ENCODE data around the gene OR7A10. TPM values are rescaled to one million over a fixed set of nuclear protein-coding genes. Genes with fewer than 3 reads are reported as not detected.
"Not testable (repeated sequence)": the region's sequence is repeated elsewhere in the genome, so short reads cannot be mapped to it uniquely, and the experiment has no call there.

The OR7A10 gene
- total RNA-seq, 4 donors from 2014 or later, result not detected

- no peak for DNase-seq (ENCODE audit: low spot score in 2 of 2)
- no peak overlapping the region for H3K4me3 ChIP-seq (ENCODE audit: low read depth, poor library complexity, severe bottlenecking)
- intact Hi-C loops (cut with DNase I; ENCODE audit: low total_unique reads), result no loop called here
- TF ChIP-seq POLR2A (IDR thresholded peaks at IDR 0.05), result no peak
- no peak for TF ChIP-seq CTCF (IDR thresholded peaks at IDR 0.05)
- 48 to 56% methylated on average over 9 of the region's 9 CpGs for WGBS, 2 donors
Observed at GRCh38 chr19:14809272-14810057, 39.3 kb downstream of the OR7A10 start.

- intact Hi-C loops (cut with DNase I; ENCODE audit: low total_unique reads), result no loop called here
Observed at GRCh38 chr19:14804765-14805164, 44.0 kb downstream of the OR7A10 start.

GRCh38 chr19:14798760-14799159 lies 50.0 kb downstream of the OR7A10 start:
- 80 to 84% methylated on average over 5 of the region's 5 CpGs for WGBS, 2 donors
- no peak for DNase-seq (ENCODE audit: low spot score in 2 of 2)
- no peak for TF ChIP-seq CTCF (IDR thresholded peaks at IDR 0.05)
- intact Hi-C loops (cut with DNase I; ENCODE audit: low total_unique reads), result no loop called here
- H3K4me3 ChIP-seq (ENCODE audit: low read depth, poor library complexity, severe bottlenecking), result no peak overlapping the region

More at GRCh38 chr19:14804765-14805164, 44.0 kb downstream of the OR7A10 start:
- TF ChIP-seq POLR2A (IDR thresholded peaks at IDR 0.05) (no peak), CTCF (IDR thresholded peaks at IDR 0.05) (no peak)
- DNase-seq (ENCODE audit: low spot score in 2 of 2), result no peak
- H3K4me3 ChIP-seq (ENCODE audit: low read depth, poor library complexity, severe bottlenecking), result no peak overlapping the region
- 78 to 88% methylated on average over 3 of the region's 3 CpGs for WGBS, 2 donors

GRCh38 chr19:14796021-14796420 lies 52.7 kb downstream of the OR7A10 start:
- DNase-seq (ENCODE audit: low spot score in 2 of 2), result no peak
- WGBS, 2 donors, result 92 to 95% methylated on average over 11 of the region's 11 CpGs
- TF ChIP-seq POLR2A (IDR thresholded peaks at IDR 0.05) (no peak), CTCF (IDR thresholded peaks at IDR 0.05) (no peak)
- intact Hi-C loops (cut with DNase I; ENCODE audit: low total_unique reads), result no loop called here
- H3K4me3 ChIP-seq (ENCODE audit: low read depth, poor library complexity, severe bottlenecking), result no peak overlapping the region

- no peak overlapping the region for H3K4me3 ChIP-seq (ENCODE audit: low read depth, poor library complexity, severe bottlenecking)
- intact Hi-C loops (cut with DNase I; ENCODE audit: low total_unique reads), result no loop called here
- 81 to 83% methylated on average over 5 of the region's 5 CpGs for WGBS, 2 donors
- no peak for DNase-seq (ENCODE audit: low spot score in 2 of 2)
- TF ChIP-seq POLR2A (IDR thresholded peaks at IDR 0.05) (no peak), CTCF (IDR thresholded peaks at IDR 0.05) (no peak)
Observed at GRCh38 chr19:14795078-14795721, 53.5 kb downstream of the OR7A10 start.

- H3K4me3 ChIP-seq (ENCODE audit: low read depth, poor library complexity, severe bottlenecking); intact Hi-C loops (cut with DNase I; ENCODE audit: low total_unique reads); DNase-seq (ENCODE audit: low spot score in 2 of 2): not testable (repeated sequence)
- WGBS, 2 donors, result 66% methylated on average over 6 of the region's 6 CpGs
Observed at GRCh38 chr19:14792250-14792649, 56.5 kb downstream of the OR7A10 start.

Other genes with a start within 250 kb of the OR7A10 start
- gene ADGRE3, start 174.1 kb downstream of the OR7A10 start, total RNA-seq, result not detected
- gene ZNF333, start 158.9 kb downstream of the OR7A10 start, total RNA-seq, result 10 to 100 TPM; 14.0 to 26.8 (median 16.6) TPM
- 10 to 100 TPM in 1 of 4 donors, 1 to 10 TPM in 3; 4.5 to 10.7 (median 7.1) TPM for gene ADGRE2, start 70.4 kb downstream of the OR7A10 start, total RNA-seq
- gene OR7A5, start 13.7 kb downstream of the OR7A10 start, total RNA-seq, result 1 to 10 TPM in 3 of 4 donors, under 1 TPM in 1; 0.72 to 2.9 (median 2.0) TPM
- gene OR7C1, start 13.7 kb downstream of the OR7A10 start, total RNA-seq, result 1 to 10 TPM; 2.2 to 3.3 (median 2.9) TPM
- gene OR7A17, start 37.2 kb upstream of the OR7A10 start, total RNA-seq, result not detected
- not detected for gene OR7C2, start 92.6 kb upstream of the OR7A10 start, total RNA-seq
- gene SLC1A6, start 130.9 kb upstream of the OR7A10 start, total RNA-seq, result 10 to 100 TPM in 3 of 4 donors, 1 to 10 TPM in 1; 3.3 to 28.0 (median 13.5) TPM
- 100 to 1,000 TPM; 245 to 346 (median 293) TPM for gene CASP14, start 200.6 kb upstream of the OR7A10 start, total RNA-seq
- not detected for gene OR1I1, start 233.3 kb upstream of the OR7A10 start, total RNA-seq